HUDEP-2 (cell line): Measurements from ENCODE around the gene RAB29.
"Not testable (repeated sequence)": the region's sequence is repeated elsewhere in the genome, so short reads cannot be mapped to it uniquely, and the experiment has no call there.

Experiments used
- DNase-seq, 76 experiments: peaks; one replicate each; lab custom pipeline; 2025; ENCODE audit not compliant: unreplicated experiment in 76 of 76; lab: John Stamatoyannopoulos, UW

The RAB29 gene

GRCh38 chr1:205729945-205730610 lies 45.2 kb downstream of the RAB29 start:
- DNase-seq: no peak

- no peak for DNase-seq
These were observed 48.6 kb downstream of the RAB29 start for GRCh38 chr1:205726619-205727125.

GRCh38 chr1:205725514-205725913 lies 49.8 kb downstream of the RAB29 start:
- DNase-seq: no peak

- not testable (repeated sequence) for DNase-seq
These were observed 54.5 kb downstream of the RAB29 start for GRCh38 chr1:205720740-205721139.

GRCh38 chr1:205719762-205720161 lies 55.5 kb downstream of the RAB29 start:
- no peak for DNase-seq

- DNase-seq: no peak
These were observed 56.3 kb downstream of the RAB29 start for GRCh38 chr1:205719015-205719414.
